GM19035 (cell line): ENCODE data around the gene LPCAT1.
"Not testable (repeated sequence)": the region's sequence is repeated elsewhere in the genome, so short reads cannot be mapped to it uniquely, and the experiment has no call there.

Source experiments
- ATAC-seq: cut with Tn5 transposase; IDR thresholded peaks from one replicate; pipeline ENCODE4 v1.9.1; 2021; ENCODE audit not compliant: unreplicated experiment

Gene LPCAT1

DNA sequence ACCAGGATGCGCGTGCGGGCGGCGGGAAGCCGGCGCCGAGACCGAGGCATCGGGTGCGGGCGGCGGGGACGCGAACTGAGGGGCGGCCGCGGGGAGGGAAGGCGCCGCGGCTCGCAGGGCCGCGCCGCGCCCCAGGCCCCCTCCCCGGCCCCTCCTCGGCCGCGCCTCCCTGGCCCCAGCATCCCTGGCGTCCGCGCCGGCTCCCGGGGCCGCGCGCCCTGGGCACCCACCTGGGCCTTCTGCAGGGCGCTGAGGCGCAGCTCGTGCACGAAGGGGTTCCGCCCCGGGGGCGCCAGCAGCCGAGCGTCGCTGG is 324 bp downstream of the LPCAT1 start:
- ATAC-seq: peak; percentile 36

DNA sequence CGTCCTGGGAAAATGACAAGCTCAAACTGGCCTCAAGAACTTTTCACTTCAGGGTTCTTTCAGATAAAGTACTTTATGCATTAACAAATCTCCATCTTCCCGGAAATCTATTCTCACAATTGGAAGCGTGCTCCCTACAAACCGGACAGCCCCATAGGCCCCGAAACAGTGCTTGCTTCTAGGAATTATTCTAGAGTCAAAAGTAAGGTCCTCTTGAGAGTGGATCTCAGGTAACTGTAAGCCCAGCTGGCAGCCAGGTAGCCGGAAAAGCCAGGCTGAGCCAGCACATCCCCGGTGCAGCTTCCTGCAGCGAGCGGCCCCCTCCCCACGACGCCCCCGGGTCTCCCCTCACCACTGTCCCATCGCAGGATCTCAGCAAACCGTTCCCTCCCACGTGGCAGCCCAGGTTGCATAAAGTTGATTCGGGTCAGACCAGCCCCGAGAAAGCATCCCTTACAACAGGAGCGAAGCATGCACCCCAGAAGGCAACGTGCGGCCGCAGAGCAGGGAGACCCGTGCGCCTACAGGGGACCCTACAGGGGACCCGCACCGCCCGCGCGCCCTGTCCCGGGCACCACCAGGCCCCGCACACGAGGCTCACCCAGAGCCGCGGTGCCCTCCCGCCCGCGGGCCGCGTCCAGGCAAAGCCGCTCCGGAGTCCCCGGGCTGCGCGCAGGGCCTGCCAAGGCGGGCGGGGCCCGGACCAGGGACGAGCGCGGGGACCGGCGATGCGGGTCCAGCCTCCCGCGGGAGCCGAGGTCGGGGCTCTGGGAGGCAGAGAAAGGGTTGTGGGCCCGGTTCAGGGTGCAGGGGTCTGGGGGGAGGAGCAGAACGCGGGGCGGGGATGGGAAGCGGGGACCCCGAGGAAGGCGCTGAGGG is 920 bp downstream of the LPCAT1 start:
- no peak for ATAC-seq

DNA sequence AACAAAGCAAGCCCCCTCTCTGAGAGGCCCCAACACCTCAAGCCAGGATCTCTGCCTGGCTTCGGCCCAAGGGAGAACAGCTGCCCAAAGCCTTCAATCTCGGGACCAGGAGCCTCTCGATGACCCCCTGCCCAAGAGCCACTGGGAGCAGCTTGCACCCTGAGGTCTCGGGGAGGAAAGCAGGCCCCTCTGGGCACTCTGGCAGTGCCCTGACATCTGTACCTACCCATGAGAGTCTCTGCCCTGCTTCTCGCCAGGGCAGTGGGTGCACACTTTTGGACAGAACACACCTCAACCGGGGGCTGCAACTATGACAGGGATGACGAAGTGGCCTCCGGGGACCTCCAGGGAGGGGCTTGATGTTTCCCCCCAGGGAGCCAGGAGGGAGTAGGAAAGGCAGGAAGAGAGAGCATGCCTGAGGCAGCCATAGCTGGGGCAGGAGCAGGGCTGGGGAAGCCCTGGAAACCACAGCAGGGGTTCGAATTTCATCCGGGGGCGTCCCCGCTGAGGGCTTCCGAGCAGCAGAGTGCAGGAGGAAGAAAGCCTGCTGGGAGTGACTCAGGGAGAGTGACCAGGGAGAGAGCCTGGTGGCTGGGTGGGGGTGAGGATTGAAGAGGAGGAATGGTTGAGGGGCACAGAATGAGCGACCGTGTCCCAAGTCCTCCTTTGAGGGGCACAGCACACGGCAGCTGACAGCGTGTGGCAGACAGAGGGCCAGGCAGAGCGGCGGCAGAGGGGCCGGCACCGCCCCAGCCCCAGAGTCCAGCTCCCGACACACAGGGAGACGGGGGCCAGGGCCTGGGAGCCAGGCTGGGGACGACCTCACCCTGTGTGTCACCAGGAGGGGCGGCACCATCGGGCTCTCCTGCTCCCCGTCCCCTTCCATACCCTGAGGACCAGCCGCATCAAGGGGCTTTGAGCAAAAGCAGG is 1.8 kb downstream of the LPCAT1 start:
- ATAC-seq: no peak

DNA sequence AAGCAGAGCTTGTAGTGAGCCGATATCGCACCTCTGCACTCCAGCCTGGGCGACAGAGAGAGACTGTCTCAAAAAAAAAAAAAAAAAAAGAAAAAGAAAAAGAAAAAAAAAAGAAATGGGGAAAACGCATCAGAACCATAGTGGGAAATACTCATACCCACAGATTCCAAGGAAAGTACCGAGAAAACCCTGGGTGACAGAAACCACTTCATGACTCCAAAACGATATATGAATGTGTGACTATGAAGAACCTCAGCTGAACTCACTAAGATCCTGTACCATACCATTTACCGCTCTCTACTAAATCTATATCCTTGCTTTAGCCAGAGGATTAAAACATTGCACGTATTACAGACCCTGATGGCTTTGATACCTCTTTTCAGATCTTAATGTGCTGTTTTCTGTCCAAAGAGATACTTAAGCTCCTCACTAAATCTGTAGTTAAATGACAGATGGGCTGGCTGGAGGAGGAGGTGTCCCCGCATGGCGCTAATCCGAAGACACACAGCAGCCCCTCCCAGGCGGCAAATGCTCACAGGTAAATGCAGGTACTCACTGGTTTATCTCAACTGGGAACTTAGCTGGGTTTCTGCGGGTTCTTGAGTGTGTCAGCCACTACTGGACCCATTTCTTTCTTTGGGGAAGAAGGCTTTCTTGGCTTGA is 2.8 kb downstream of the LPCAT1 start:
- ATAC-seq: no peak

DNA sequence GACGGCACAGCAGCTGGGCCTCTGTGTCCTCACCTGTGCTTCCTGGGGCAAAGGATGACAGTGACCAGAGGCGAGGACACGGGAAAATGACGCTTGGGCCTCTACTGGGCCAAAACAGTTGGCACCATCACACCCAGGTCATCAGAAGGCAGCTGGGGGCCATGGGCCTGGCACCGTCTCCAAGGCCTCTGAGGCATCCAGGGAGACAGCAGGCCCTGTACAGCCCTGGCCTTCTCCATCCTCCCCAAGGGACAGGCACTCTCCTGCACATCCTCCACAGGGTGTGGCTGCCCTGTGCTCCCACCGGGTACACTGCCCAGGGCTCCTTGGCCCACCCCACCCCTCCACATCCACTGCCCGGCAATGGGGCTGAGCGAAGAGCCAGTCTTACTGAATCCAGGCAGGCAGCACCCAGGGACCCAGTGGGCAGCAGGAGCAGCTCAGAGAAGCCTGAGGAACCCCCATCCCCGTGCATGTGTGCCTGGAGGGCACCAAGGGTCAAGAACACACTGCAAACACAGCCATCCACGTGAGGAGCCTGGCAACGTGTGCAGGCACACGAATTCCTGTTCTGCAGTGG is 4.0 kb downstream of the LPCAT1 start:
- ATAC-seq: no peak

DNA sequence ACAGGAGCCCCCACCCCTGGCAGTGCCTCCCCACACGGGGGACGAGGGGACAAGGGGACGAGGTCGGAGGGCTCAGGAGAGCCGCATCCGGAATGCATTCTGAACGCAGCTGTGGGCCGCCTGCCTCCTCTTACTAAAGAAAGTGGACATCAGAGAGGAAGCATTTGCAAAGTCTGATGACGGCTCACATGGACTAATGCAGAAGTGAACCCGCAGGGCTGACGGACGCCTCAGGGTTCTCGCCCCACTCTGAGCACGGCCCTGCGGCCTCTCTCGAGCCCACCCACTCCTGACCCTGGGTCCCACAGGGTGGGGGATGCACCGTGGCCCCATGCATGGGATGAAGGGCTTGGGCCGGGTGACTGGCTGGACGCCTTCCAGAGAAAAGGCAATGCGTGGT is 5.9 kb downstream of the LPCAT1 start:
- no peak for ATAC-seq

DNA sequence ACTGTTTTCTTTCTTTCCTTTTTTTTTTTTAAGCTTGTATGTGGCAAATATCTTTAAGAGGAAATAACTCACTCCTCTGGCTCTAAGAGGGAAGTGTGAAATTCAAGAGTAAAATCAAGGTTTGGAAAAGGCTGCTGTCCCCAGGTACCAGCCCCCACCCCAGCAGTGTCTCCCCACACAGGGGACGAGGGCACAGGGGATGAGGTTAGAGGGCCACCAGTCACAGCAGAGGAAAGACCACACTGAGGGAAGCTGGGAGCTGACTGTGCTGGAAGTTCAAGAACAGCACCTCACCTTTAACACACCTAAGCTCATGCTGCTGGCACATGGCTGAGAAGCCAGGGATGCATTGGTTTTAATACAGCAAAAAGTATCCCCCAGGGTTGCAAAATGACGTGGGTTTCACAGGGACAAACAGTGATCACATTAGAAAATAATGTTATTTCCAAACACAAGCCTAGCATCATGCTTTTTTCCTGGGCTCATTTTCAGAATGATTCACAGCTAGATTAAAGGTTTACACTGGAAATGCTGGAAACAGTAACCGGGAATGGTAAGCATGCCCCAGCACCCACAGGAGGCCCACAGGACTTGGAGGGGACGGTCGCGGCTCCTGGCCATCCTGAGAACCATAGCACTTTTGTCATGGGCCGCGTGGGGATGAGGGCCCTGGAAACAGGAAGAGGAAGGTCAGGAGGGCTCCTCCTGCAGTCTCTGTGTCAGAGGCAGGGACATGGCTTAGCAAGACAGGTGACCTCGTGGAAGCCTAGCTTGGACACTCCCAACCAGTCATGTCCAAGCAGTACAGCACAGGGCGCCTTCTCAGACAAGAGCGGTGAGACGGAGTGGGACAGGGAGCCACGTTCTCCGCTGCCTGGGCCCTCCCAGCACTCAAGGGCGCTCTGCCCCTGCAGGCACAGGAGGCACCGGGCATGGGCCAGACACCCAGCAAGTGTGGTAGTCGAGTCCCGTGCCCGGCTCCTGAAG is 6.9 kb downstream of the LPCAT1 start:
- ATAC-seq: no peak

DNA sequence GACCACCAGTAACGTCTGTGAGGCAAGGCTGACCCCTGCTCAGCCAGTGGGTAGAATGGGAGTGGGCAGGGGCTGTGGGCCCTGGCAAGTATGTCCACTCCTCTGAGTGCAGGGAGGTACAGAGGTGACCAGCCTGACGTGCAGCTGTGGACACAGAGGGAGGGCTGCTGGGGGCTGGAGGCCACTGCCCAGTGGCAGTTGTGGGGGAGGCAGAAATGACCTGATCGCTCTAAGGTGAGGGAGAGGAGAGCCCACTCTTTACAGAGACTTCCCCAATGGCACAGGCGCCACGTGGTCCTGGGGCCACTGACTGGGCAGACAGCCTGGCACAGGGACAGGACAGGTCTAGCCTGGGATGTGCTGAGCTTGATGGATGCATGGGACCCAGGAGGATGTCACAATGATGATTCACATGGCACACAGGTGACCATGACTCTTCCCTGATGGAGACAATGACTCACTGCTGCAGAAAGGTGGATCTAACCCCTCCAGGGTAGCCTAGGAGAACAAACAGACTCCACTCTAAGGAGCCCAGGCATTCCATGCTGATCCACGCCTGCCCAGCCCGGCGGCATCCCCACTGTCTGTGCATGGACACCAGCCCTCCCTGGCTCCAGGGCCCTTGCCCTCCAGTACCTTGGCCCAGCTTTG is 7.7 kb downstream of the LPCAT1 start:
- no peak for ATAC-seq

DNA sequence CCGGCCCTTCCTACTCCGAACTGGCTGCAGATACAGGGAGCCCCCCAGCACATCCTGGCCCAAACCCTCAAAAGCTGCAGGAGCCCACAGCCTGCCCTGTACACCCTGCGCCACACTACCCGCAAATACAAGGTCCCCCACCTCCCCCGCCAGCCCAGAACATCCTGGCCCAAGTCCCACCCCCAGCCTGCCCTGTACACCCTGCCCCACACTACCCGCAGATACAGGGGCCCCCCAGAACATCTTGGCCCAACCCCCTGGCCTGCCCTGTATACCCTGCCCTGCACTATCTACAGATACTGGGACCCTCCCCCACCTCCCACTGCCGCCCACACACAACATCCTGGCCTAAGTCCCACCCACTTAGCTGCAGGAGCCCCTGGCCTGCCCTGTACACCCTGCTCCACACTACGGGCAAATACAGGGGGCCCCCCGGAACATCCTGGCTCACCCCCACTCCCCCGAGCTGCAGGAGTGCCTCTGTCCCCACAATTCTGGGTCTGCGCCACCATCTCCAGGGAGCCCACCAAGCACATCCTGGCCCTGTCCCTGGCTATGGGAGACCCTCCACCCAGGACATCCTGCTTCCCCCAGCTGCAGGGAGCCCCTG is 8.3 kb downstream of the LPCAT1 start:
- no peak for ATAC-seq

DNA sequence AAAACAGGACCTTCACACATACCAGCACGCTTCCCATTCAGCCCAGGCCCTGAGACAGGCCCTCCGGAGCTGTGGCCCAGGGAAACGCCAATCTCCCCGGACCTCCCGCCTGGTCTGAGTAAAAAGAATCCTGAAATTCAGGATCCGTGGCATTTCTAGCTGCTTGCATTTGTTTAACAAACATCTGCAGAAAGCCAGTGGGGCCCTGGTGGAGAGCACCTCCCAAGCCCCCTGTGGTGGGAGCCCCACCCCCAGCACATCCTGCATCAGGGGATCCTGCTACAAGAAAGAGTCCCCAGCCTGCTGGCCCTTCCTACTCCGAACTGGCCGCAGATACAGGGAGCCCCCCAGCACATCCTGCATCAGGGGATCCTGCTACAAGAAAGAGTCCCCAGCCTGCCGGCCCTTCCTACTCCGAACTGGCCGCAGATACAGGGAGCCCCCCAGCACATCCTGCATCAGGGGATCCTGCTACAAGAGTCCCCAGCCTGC is 8.9 kb downstream of the LPCAT1 start:
- not testable (repeated sequence) for ATAC-seq

DNA sequence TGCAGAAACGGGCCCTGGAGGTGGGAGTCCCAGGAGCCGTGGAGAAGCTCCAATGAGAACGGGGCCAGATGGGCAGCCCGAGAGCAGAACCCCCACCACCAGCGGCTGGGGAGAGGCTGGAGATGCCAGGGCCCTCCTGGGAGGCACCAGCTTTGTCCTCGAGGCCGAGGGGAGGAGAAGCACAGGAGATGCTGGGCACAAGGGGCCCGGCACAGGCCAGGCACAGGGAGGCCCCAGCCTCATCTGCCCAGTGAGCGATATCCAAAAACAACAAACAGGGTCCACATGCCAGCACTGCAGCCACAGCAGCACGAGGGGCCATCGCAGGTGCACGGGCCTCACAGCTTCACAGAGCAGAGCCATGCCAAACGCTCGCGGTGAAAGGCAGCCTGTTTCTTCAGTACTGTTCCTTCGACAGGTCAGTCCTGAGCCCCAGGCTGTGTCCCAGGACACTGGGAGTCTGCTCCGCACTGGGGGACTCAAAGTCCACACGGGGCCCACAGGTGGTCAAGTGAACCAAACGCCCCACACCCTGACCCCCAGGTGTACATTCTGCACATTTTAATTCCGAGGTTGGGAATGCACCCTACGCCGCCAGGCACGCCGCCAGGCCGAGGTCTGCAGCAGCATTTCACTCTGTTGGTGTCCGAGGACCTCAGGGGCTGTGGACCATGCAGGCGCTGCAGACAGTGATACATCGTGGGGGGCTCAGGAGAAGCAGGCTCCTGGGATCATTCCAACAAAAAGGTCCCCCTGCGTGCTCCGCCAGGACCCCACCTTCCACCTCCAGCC is 9.5 kb downstream of the LPCAT1 start:
- ATAC-seq: no peak

DNA sequence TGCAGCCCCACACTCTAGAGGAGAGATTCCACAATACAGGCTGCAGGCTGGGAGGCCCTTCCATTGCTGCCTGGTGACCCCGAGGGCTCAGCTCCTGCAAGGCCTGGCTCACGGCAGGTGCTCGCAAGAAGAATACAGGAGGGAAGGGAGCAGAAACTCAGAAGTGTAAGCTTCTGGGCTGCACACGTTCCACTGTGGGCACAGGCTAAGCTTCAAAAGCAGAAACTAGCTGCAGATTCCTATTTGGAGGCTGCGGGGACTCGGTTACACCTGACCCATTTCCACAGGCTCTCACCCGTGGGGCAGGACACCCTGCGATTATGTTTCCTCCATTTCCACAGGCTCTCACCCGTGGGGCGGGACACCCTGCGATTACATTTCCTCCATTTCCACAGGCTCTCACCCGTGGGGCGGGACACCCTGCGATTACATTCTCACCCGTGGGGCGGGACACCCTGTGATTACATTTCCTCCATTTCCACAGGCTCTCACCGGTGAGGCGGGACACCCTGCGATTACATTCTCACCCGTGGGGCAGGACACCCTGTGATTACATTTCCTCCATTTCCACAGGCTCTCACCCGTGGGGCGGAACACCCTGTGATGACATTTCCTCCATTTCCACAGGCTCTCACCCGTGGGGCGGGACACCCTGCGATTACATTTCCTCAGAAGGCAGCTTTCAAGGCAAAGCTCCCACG is 10.3 kb downstream of the LPCAT1 start:
- ATAC-seq: no peak

DNA sequence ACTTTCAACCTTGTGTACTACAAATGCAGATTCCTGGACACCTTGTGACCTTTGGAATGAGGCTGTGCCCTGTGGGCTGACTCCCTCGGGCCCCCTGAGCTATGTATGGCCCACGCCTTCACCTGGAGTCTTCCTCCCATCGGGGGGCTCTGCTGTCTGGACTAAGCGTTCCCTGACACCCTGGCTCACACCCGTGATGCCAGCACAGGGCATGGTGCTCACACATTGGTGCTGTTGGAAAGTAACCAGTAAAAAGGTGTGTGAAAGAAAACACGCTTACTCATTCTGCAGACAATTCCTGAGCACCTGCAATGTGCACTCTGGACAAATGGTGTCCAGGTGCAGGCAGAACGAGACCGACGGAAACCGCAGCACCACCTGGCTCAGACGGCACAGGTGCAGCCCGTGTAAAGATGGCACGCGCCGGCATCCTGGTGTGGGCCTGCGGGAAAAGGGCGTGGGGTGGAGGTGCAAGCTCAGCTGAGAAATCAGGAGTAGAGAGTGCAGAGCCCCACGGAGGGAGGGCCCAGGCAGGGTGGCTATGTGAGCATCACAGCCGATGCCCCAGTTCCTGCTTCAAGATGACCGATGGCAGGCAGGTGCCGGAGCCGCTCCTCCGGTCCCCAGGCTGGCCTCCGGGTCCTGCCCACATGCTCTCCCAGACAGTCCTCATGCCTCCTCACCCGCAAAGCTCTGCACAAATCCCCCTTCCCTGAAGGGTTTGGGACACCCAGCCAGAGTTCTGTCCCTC is 11.0 kb downstream of the LPCAT1 start:
- no peak for ATAC-seq

DNA sequence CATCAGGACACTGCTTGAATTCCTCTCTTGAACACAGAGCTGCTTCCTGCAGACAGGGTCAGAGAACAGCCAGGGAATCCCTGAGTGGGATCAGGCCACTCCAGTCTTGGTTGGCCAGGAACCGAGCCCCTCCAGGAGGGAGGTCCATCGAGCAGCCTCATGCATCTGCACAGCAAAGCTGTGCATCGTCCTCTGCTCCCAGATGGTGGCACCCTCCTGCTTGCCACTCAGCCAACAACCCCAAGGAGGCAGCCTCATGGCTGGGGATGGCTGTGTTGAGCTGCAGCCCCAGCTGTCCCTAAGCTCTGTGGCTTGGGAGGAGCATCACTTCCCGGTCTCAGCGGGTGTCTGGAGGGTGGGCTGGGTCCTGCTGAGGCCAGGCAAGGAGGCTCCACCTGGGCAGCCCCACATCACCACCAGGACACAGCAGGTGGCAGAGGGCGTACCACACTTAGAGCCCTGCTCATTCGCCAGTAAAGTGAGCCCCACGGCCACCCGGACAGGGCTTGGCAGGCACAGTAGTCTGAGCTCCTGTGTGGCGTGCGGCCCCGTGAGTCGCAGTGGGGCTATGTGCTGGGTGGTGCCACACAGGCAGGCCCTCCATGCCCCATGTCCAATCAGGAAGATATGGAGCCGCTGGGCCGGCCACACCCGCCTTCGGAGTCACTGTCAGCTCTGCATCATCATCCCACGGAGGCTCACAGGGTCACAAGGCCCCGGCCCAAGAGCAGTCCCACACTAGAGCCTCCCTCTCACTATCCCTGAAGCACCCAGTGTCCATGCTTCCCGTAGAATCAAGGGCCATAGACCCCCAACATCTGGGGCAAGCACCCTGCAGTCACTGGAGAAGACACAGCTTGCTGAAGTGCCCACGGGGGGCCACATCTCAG is 11.9 kb downstream of the LPCAT1 start:
- ATAC-seq: no peak

DNA sequence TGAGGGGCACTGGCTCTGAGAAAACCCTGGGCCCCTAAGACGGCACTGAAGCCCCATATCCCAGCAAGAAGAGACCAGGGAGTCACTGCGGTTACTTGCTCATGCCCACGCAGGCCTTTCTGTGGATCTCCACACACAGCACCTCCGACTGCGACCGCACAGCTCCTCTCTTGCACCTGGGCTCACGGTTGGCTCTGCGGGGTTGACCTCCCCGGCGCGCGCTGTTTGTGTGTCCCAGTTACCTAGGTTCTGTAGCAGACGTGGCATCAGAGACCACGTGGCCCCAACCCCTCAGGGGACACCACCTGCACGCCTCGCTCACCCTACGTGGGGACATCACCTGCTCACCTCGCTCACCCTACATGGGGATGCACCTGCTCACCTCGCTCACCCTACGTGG is 12.7 kb downstream of the LPCAT1 start:
- no peak for ATAC-seq

DNA sequence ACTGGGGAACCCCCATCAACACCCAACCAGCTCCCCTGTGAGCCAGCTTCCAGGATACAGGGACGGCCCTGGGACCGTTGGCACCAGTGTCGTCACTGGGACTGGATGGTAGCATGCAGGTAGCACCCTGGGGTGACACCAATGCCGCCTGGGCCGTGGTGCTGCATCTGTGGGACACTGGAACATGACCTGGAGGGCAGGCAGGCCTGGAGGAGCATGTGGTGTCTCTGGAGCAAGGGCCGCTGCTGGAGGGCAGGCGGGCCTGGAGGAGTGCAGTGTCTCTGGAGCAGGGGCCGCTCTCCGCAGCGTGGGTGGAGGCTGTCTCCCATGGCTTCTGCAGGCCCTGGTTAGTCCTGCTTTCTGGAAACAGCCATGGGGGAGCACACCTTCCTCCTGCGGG is 13.1 kb downstream of the LPCAT1 start:
- no peak for ATAC-seq
